Epithelial cell of proximal tubule (primary cell): ENCODE measurements around the gene LIPI. TPM values are rescaled to one million over a fixed set of nuclear protein-coding genes. Genes with fewer than 3 reads are reported as not detected.

Experiments used
- DNase-seq: peaks from one replicate; pipeline ENCODE4 v3.0.0-alpha.2; 2011; ENCODE audit warnings: low read depth
- H3K4me3 ChIP-seq: 2 replicates; pipeline ENCODE4 v1.5.1; 2011; ENCODE audit warnings: low read depth, mild to moderate bottlenecking, low read length
- total RNA-seq: library from RNA; depleted of rRNA; stranded (reverse); fragments of >200 nt; gene quantifications from 2 replicates; pipeline ENCODE4 v1.2.3, GENCODE V29; 2015
- TF ChIP-seq, protein P1 (sequence below): conservative IDR thresholded peaks from 2 replicates; pipeline ENCODE4 v1.5.1; 2012; ENCODE audit warnings: low read depth, mild to moderate bottlenecking, low read length

The LIPI gene
- total RNA-seq, 1 donor from 2014 or later, result not detected

DNA sequence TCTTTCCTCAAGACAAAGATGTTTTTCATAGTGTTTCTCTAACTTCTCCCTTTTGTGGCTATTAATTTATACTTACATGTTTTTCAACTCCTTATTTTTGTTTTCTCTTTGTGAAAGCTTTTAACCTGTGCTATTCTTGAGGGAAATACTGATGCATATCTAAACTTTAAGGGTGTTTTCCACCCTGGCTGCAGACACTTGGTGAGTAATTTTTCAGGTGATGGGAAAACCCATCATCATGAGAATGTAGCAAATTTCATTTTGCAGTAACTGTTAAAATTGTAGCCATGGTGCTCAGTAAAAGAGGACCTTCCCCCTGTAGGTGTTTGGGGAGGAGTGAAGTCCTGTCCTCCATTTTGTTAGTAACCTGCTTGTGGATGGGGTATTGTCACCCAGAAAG, 124.2 kb downstream of the LIPI start:
- H3K4me3 ChIP-seq, result no peak overlapping the region
- TF ChIP-seq, protein P1, sequence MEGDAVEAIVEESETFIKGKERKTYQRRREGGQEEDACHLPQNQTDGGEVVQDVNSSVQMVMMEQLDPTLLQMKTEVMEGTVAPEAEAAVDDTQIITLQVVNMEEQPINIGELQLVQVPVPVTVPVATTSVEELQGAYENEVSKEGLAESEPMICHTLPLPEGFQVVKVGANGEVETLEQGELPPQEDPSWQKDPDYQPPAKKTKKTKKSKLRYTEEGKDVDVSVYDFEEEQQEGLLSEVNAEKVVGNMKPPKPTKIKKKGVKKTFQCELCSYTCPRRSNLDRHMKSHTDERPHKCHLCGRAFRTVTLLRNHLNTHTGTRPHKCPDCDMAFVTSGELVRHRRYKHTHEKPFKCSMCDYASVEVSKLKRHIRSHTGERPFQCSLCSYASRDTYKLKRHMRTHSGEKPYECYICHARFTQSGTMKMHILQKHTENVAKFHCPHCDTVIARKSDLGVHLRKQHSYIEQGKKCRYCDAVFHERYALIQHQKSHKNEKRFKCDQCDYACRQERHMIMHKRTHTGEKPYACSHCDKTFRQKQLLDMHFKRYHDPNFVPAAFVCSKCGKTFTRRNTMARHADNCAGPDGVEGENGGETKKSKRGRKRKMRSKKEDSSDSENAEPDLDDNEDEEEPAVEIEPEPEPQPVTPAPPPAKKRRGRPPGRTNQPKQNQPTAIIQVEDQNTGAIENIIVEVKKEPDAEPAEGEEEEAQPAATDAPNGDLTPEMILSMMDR, result no peak
- no peak for DNase-seq

DNA sequence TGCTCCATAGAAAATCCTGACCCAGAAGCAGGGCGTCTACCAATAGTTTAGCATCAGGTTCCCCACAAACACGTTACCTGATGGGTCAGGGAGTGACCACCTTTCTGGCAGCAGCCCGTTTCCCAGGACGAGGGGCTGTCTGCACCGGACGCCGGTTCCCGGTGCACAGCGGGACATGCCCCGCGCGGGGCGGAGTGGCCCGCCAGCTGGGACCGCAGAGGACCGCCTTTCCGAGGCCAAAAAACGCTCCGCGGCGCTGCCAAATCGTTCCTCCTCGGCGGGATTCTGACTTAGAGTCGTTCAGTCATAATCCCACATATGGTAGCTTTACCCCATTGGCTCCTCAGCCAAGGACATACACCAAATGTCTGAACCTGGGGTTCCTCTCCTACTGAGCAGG, 126.1 kb downstream of the LIPI start:
- no peak overlapping the region for H3K4me3 ChIP-seq
- DNase-seq, result no peak

DNA sequence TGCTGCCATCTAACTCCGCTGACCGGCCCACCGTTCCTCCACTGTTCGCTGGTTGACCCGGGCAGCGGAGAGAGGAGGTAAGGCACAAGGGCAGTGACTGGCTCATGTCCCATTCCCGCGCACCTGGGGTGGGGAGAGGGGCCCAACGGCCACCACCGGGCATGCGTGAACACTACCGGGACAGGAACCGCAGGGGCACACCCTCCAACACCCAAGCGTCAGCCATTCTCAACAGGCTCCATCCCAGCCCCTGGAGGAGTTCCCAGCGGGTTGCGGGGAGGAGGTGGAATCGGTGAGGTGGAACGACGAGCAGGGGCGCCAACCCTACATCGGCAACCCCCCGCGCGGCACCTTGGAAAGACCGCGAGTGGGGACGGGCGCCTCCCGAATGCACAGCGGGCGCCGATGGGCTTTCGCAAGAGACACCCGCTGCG, 126.7 kb downstream of the LIPI start:
- no peak for DNase-seq
- TF ChIP-seq, protein P1, result no peak
- no peak overlapping the region for H3K4me3 ChIP-seq

More for the DNA sequence above, 126.1 kb downstream of the LIPI start:
- TF ChIP-seq, protein P1, result no peak

DNA sequence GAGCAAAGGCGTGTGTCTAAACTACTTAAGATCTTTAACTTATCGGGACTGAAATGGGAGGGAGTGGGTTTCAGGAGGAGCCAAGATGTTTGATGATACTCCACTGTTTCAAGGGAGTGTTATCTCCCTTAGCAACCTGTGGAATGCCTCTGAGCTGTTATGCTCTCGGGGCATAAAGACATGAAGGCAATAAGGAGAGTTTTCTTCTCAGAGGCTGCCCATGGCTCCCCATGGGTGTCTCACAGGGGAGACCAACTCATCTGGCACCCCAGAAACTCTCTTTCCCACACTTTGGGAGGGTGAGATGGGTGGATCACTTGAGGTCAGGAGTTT, 130.0 kb downstream of the LIPI start:
- no peak for DNase-seq
- TF ChIP-seq, protein P1, result no peak
- no peak overlapping the region for H3K4me3 ChIP-seq

DNA sequence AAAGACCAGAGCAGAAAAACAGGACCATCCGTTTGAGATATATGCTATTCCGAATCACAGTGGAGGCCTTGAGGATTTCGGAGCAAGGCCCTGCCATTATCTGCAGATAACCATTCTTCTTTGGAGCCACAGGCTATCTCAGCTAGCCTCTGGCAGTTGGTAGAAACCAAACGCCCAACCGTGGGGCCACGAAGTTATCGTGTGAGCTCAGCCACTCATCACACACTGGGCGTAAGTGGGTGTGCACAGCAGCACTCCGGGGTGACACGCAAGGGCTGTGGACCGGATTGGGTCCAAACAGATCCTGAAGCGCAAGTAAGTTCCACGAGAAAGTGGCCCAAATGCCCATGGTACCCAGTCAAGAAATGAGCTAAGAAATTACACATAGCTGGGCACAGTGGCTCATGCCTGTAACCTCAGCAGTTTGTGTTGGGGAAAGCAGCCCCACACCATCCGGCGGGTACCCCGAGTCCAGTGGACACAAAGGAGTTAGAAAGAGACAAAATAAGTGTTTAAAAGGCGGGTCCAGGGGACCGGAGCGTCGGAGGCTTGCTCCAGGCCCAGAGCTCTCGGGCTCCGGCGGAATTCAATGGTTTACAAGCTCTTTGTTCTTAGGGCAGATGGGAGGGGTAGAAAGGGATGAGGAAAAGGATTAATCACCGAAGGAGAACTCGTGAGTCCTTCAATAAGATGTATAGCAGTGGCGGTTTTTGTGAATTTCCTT, 130.6 kb downstream of the LIPI start:
- TF ChIP-seq, protein P1, result no peak
- H3K4me3 ChIP-seq, result no peak overlapping the region
- no peak for DNase-seq

DNA sequence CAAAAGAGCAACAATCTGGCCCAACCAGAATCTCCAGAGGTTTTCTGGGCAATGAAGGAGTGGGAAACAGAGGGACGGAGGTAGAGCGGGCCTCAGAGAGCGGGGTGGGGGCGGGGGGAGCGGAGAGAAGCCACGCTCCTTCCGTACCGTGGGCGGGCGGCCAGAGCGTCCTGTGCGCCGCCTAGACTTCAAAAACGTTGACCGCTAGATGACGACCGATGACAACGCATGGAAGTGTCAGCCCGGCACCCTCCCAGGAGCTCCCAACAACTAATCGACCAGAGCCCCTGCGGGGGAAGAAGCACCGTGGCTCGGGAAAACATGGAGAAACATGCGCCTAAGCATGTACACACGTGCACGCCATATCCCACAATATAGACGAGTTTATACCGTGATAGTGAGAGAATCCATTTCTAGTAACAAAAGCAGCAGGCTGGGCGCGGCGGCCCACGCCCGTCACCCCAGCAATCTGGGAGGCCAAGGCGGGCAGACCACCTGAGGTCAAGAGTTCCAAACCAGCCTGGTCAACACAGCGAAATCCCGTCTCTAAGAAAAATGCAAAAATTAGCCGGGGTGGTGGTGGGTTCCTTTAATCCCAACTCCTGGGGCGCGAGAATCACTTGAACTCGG, 131.9 kb downstream of the LIPI start:
- DNase-seq, result no peak
- TF ChIP-seq, protein P1, result no peak
- H3K4me3 ChIP-seq, result no peak overlapping the region
